HS-5 (cell line): ENCODE results near the gene PRSS21.

Source experiments
- DNase-seq: peaks from one replicate; pipeline ENCODE4 v3.0.0-alpha.2; 2012; ENCODE audit warnings: low read depth

Gene PRSS21

GRCh38 chr16:2825906-2826305 is 8.9 kb downstream of the PRSS21 start:
- DNase-seq = no peak

DNA sequence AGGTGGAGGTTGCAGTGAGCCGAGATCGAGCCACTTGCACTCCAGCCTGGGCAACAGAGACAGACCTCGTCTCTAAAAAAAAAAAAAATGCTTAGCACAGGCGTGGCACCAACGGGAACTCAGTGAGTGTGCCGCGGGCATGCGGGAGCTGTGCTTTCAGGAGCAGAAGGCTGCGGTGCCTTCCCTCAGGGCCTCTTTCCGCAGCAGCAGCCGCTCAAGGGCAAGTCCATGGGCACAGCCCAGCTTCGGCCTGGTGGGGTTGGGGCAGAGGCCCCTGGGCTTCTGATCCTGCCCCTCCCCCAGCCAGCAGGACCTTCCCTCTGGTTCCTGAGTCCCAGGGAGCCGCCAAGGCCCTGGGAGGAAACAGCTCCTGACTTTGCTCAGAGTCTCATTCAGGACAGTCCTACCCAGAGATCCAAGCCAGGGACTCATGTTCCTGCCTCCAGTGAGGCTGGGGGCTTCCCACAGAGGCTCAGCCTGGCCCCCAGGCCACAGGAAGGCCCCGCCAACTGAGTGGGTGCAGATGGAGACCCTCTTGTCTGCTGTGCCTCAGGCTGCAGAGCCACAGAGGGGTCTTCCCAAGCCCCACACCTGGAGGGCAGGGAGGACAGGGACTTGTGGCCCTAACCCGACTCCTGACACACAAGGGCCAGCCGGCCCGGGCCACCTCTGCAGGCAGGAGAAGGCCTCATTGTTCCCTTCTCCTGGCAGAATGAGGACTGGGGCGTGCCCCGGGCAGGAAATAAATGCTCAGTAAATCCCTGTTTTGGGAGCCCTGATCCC is 9.7 kb downstream of the PRSS21 start:
- no peak for DNase-seq

GRCh38 chr16:2827374-2827791 is 10.3 kb downstream of the PRSS21 start:
- no peak for DNase-seq

DNA sequence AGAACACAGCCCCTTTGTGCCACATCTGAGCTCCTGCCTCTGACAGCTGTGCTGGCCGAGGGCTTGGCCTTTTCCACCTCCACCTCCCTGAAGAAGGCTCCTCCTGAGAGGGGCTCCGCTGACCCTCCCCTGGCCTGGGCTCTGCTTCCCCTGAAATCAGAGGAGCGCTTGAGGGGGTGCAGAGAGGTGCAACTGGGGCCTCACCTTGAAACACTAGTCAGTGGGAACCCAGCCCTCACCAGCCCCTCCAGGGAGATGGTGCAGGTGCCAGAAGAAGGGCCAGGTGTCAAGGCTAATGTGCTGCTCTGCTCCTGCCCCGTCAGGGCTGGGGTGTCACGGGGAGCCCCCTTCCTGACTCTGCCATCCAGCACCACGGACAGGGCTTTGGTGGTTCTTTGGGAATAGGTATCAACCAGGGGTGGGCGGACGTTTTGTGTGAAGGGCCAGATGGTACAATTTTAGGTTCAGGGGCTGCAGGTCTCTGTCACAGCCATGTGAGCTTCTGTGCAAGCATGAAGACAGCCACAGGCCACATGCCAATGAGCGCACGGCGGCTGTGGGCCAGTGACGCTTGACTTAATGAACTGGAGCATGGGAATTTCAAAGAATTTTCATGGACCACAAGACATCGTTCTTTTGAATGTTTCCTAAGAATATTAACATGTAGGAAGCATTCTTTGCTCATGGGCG is 10.9 kb downstream of the PRSS21 start:
- no peak for DNase-seq

- no peak for DNase-seq
Measured at GRCh38 chr16:2828521-2828840, 11.4 kb downstream of the PRSS21 start.

GRCh38 chr16:2828876-2829430 is 11.9 kb downstream of the PRSS21 start:
- DNase-seq = no peak

- DNase-seq = no peak
Measured at GRCh38 chr16:2829501-2830354, 12.7 kb downstream of the PRSS21 start, which contains the start of gene ZG16B. Gene ZG16B, plus strand, starts transcription at chr16:2830303. Its CDS starts 139 bp downstream, at chr16:2830442.

DNA sequence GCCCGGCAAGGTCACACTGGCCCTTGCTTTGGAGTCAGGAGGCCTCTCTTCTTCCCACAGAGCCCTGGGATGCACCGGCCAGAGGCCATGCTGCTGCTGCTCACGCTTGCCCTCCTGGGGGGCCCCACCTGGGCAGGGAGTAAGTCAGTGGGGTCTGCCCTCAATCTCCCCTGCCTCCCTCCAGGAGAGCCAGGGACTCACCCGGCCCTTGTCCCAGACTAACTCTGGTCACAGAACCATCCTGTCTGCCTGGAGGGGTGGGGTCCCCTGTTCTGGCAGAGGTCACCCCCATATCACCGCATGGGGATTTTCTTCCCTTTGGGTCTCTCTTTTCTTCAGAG is 13.3 kb downstream of the PRSS21 start:
- no peak for DNase-seq

DNA sequence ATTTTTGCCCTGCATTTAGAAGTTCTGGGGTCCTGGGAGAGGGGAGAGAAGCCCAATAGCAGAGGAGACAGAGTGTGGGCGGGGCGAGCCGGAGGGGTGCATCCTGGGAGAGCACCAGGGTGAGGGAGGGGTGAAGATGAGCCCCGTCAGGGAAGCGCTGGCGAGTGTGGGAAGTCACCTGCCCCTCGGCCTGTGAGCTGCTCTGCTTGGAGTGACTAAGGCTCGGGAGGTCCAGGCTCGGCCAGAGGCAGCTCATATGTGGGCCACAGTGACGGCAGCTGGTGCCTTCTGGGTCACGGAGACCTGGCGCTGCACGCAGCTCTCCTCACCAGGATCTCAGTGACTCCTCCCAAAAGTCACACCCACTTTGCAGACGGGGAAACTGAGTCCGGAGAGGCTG is 14.2 kb downstream of the PRSS21 start:
- no peak for DNase-seq

GRCh38 chr16:2833776-2834175 is 16.7 kb downstream of the PRSS21 start:
- no peak for DNase-seq

DNA sequence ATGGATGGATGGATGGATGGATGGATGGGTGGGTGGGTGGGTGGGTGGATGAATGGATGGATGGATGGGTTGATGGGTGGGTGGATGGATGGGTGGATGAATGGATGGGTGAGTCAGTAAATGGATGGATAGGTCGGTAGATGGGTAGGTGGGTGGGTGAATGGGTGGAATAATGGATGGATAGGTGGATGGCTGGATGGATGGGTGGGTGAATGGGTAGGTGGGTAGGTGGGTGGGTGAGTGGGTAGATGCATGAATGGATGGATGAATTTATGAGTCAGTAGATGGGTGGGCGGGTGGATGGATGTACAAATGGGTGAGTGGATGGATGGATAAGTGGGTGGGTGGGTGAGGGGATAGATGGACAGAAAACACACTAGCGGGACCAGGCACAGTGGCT is 17.9 kb downstream of the PRSS21 start:
- no peak for DNase-seq

- peak; percentile 98 for DNase-seq
Measured at GRCh38 chr16:2835638-2836493, 18.8 kb downstream of the PRSS21 start.

DNA sequence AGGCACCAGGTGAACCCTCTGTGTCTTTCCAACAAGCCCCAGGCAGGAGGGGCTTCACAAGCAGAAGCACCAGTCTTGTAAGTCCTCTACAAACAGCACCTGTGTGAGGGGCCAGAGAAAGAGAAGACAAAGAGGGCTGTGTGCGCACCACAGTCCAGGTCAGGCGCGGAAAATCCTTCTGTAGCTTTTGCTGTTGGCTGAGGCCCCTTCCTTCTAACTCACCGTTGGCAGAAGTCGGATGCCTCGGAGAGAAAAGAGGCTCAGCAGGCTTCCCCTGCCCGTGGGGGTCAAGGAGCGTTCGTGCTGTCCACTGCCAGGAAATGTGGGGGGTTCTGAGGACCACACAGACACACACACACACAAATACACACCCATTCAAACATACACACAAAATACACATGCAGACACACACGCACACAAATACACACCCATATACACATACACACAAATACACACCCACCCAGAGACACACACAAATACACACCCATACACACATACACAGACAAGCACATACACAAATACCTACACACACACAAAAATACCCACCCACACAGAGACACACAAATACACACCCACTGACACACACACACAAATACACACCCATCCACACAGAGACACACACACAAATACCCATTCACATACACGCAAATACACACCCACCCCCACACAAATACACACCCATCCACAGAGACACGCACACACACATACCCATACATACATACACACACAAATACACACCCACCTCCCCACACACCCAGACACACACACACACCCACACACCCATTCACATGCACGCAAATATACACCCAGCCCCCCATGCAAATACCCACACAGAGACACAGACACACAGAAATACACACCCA is 19.8 kb downstream of the PRSS21 start:
- no peak for DNase-seq

- DNase-seq = no peak
Measured at GRCh38 chr16:2838928-2839327, 21.9 kb downstream of the PRSS21 start.

DNA sequence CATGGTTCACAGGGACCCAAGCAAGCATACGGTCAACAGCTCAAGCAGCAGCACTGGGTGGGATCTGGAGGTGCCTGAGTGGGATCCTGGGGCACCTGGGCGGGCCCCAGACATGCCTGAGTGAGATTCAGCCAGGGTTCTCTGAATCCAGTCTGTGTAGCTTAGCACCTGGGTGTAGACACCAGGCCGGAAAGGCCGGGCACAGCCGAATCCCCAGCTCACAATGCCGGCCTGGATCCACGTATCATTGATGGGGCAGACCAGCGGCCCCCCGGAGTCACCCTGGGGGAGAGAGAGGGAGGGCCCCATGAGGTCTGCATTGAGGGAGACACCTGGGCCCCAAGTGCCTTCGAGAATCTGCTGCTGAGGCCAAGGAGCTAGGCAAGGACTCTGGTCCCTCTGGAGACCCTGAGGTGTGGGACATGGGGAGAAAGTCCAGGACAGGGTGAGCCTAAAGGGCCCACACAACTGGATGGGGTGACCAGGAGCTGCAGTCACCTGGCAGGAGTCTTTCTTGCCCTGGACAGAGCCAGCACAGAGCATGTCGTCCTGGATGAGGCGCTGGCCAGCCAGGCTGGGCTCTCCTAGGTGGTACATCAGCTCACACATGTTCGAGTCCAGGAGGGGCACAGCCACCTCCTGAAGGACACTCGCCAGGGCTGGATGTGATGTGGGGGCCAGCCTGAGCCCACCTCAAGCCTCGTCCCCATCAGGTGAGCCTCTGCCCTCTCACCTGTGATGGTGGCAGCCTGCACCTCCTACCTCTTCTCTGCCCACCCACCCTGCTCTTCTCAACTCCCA is 22.8 kb downstream of the PRSS21 start:
- no peak for DNase-seq

DNA sequence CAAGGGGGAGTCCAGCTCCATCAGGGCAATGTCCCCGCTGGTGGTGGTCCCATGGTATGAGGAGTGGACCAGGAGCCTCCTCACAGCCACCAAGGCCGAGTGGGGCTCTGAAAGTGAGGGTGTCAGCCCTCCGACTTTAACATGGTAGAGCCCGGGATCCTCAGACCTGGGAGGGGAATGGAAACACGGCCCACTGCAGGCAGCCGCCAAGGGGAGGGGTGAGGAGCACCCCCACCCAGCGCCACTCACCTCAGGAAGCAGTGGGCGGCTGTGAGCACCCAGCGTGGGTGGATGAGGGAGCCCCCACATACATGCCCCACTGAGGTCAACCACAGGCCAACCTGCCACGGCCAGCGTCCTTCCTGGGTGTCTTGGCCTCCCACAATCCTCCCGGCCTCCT is 23.9 kb downstream of the PRSS21 start:
- no peak for DNase-seq

DNA sequence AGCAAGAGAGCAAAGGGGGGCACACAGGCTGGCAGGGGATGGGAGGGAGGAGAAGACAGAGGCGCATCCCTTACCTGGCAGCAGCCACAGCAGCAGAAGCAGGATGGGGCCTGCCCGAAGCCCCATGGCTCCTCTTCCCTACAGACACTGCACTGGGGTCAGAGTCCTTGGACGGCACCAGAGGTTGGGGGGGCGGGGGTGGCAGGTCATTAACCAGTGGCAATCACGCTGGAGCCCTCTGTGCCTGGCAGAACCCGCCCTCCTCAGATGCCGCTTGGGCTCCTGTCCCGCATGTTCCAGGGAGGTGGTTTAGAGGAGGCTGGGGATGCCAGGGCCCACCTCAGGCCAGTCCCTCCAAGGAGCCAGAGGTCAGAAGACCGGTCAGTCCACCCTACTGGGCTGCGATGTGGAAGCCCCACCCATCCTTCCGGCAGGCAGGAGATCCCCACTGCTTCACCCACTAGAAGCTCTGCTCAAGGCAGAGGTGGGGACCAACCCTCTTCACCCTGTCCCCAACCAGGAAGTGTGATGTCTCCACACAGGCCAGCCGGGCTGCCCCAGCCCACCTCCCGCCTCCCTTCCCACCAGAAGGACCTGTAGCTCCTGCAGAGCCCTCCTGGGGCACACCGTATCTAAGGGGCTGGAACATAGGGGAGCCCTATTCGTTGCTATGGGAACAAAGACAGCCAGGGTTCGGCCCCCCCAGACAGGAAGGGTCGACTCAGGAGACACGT is 24.7 kb downstream of the PRSS21 start:
- DNase-seq = no peak

DNA sequence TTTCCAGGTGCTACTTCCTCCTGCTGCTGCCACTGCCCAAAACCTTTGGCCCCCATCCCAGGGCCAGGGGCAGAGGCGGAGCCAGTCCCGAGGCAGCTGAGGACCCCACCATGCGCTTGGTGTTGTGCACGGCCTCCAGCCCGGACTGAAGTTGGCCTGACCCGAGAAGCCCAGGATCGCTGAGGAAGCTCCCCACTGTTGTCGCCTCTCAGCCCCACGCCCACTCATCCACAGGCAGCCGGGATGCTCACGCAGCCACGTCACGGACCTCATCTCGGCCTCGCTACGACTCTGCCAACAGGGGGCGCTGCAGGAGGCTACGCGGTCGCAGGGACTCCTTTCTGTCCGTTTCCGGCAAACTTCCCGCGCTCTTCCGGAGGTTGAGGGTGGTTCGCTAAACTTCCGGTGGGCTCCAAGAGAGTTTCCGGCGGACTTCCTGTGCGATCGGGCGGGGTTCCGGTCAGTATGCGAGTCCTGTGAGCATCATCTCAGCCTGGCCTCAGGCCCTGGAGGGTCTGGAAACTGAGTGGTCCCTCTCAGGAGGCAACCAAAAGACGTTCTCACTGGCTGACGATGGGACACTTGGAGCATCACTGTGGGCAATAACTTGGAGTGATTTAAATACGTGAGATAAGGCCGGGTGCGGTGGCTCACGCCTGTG is 25.4 kb downstream of the PRSS21 start:
- DNase-seq = no peak

- no peak for DNase-seq
Measured at GRCh38 chr16:2843526-2843925, 26.5 kb downstream of the PRSS21 start.
